ENCODE data around the gene ICE1.
"Not testable (repeated sequence)": the region's sequence is repeated elsewhere in the genome, so short reads cannot be mapped to it uniquely, and the experiment has no call there.

Gene ICE1

DNA sequence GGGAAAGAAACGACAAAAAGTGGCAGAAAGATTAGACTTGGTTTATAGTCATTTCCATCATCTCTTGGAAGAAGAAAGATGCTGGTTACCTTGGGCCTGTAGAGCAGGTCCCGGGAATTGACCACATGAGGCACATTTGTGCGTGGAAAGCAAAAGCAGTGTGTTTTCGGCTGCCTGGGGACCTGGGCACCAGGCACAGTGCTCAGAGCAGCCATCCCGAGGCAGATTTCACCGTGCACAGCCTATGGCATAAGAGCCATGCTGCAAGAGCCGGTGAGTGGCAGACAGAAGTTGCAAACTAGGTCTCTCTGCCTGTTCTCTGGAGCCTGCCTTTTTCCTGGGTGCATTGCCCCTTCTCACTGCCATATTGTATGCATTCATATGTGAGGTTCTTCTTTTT, 77.0 kb downstream of the ICE1 start:
- TF ChIP-seq, protein P1, sequence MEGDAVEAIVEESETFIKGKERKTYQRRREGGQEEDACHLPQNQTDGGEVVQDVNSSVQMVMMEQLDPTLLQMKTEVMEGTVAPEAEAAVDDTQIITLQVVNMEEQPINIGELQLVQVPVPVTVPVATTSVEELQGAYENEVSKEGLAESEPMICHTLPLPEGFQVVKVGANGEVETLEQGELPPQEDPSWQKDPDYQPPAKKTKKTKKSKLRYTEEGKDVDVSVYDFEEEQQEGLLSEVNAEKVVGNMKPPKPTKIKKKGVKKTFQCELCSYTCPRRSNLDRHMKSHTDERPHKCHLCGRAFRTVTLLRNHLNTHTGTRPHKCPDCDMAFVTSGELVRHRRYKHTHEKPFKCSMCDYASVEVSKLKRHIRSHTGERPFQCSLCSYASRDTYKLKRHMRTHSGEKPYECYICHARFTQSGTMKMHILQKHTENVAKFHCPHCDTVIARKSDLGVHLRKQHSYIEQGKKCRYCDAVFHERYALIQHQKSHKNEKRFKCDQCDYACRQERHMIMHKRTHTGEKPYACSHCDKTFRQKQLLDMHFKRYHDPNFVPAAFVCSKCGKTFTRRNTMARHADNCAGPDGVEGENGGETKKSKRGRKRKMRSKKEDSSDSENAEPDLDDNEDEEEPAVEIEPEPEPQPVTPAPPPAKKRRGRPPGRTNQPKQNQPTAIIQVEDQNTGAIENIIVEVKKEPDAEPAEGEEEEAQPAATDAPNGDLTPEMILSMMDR (IDR thresholded peaks at IDR 0.05; ENCODE audit: low read depth, low read length, missing control alignments) = no peak
- DNase-seq (ENCODE audit: low read depth) = no peak
- H3K4me3 ChIP-seq (ENCODE audit: low read depth, low read length) = no peak overlapping the region

DNA sequence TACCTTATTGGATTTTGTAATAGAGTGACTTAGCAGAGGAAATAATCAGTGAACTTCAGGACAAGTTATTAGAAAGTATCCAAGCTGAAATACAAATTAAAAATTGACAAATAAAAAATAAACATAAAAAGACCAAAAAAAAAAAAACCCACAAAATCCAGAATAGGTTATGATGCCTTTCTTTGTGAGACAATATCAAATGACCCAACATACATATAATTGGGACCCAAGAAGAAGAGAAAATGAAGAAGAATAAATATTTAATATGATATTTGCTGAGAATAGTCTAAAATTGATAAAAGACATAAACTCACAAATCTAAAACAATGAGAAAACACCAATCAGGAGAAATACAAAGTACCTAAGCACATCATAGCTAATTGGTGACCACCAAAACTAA, 81.8 kb downstream of the ICE1 start:
- TF ChIP-seq, protein P1 (IDR thresholded peaks at IDR 0.05; ENCODE audit: low read depth, low read length, missing control alignments) = no peak
- no peak for DNase-seq (ENCODE audit: low read depth)
- H3K4me3 ChIP-seq (ENCODE audit: low read depth, low read length) = no peak overlapping the region

DNA sequence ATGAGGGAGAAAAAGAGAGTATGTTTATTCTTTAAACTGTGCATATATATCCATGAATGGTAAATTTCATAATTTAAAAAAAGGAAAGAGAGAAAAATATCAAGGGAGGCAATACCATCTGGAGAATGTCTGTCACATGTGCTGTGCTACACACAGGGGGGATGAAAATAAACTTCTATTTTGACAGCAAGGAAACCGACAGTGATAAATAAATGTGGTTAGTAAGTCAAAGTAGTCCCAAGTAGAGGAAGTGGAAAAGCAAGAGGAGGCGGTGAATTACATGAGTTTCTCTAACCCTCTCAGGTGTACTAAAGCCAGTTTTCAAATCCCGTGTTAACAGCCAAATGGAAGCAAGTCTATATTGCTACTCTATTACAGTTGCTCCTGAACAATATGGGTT, 83.3 kb downstream of the ICE1 start:
- no peak for DNase-seq (ENCODE audit: low read depth)
- no peak overlapping the region for H3K4me3 ChIP-seq (ENCODE audit: low read depth, low read length)
- TF ChIP-seq, protein P1 (IDR thresholded peaks at IDR 0.05; ENCODE audit: low read depth, low read length, missing control alignments) = no peak

DNA sequence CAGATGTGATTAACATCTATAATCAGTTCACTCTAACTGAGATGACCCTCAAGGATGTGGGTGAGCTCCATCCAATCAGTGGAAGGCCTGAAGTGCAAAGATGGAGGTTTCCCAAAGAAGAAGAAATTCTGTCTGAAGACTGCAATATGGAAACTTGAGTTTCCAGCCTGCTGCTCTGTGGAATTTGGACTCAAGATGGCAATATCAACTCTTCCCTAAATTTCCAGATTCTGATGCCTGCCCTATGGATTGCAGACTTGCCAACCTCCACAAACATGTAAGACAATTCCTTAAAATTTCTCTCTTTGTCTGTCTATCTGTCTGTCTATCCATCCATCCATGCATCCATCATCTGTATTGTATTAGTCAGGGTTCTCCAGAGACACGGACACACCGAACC, 85.9 kb downstream of the ICE1 start:
- H3K4me3 ChIP-seq (ENCODE audit: low read depth, low read length) = no peak overlapping the region
- TF ChIP-seq, protein P1 (IDR thresholded peaks at IDR 0.05; ENCODE audit: low read depth, low read length, missing control alignments) = no peak
- no peak for DNase-seq (ENCODE audit: low read depth)

DNA sequence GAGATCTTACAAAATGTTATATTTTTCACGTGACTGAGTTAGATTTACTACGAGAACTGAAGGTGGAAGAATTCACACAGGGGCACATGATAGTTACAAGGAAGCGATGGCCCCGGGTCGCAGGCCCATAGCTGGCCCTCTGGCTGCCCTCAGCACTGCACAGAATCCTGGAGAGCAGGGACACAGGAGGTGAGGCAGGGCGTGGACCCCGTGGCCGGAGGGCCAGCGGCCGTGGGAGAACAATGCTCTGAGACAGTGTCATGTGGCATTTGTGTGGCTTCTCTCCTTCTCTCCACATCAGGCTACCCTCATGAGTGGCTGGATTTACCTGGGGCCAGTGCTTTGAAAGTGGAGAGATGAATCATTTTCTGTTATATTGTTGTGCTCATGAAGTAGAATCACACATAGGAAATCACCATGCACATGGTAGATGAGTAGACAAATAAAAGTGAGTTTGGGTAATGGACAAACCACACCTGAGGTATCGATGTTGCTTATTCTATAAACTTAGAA, 89.5 kb downstream of the ICE1 start:
- DNase-seq (ENCODE audit: low read depth) = no peak
- H3K4me3 ChIP-seq (ENCODE audit: low read depth, low read length) = no peak overlapping the region
- TF ChIP-seq, protein P1 (IDR thresholded peaks at IDR 0.05; ENCODE audit: low read depth, low read length, missing control alignments) = no peak

DNA sequence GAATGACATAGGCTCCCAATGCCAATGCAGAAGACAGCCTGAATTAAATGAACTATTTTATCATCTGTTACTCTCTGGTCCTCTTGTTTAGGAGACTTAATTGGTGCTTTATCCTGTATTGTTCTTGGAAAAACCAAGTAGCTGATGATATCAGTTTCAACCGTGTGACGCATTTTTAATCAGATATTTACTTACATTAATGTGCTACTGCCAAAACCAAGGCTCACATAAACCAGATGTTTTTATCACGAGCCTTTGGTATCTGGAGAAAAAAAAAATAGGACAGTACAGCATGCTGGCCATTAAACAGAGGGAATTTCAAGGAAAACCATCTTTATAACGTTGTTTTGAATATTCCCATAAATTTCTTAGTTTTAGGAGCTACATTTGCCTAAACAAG, 90.1 kb downstream of the ICE1 start:
- DNase-seq (ENCODE audit: low read depth) = no peak
- H3K4me3 ChIP-seq (ENCODE audit: low read depth, low read length) = no peak overlapping the region
- TF ChIP-seq, protein P1 (IDR thresholded peaks at IDR 0.05; ENCODE audit: low read depth, low read length, missing control alignments) = no peak

DNA sequence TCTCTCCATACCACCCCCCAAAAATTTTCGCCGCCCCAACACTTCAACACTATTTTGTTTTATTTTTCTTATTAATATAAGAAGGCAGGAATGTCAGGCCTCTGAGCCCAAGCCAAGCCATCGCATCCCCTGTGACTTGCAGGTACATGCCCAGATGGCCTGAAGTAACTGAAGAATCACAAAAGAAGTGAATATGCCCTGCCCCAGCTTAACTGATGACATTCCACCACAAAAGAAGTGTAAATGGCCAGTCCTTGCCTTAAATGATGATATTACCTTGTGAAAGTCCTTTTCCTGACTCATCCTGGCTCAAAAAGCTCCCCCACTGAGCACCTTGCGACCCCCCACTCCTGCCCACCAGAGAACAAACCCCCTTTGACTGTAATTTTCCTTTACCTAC, 98.1 kb downstream of the ICE1 start:
- not testable (repeated sequence) for H3K4me3 ChIP-seq (ENCODE audit: low read depth, low read length); DNase-seq (ENCODE audit: low read depth)
